RWPE2 (cell line): ENCODE measurements around the gene UQCRQ.
A peak's percentile ranks its signal among the peaks of the same experiment; 100 is the strongest.

Experiments
- ATAC-seq: fragments of 200-7000 bp; cut with Tn5 transposase; 3 replicates; pipeline ENCODE4 v1.9.1; 2021; ENCODE audit warnings: low read depth
- DNase-seq: peaks from one replicate; pipeline ENCODE4 v3.0.0-alpha.2; 2020; ENCODE audit warnings: low spot score
- H3K27ac ChIP-seq: fragments of 450-650 bp; 2 replicates; pipeline ENCODE4 v1.5.1; 2017; ENCODE audit warnings: mild to moderate bottlenecking; ENCODE audit not compliant: poor library complexity, severe bottlenecking
- H3K27me3 ChIP-seq: fragments of 250-450 bp; sonication (Bioruptor Pico); 2 replicates; pipeline ENCODE4 v1.5.1; 2021; ENCODE audit warnings: mild to moderate bottlenecking, moderate library complexity; ENCODE audit not compliant: insufficient read depth, poor library complexity, severe bottlenecking
- H3K36me3 ChIP-seq: fragments of 250-450 bp; sonication (Bioruptor Pico); 2 replicates; pipeline ENCODE4 v1.5.1; 2020; ENCODE audit warnings: low read depth, mild to moderate bottlenecking, moderate library complexity
- H3K4me1 ChIP-seq: fragments of 250-450 bp; sonication (Bioruptor Pico); 2 replicates; pipeline ENCODE4 v1.5.1; 2021; ENCODE audit warnings: mild to moderate bottlenecking, moderate library complexity; ENCODE audit not compliant: insufficient read depth, poor library complexity, severe bottlenecking
- H3K4me3 ChIP-seq: fragments of 250-450 bp; sonication (Bioruptor Pico); 2 replicates; pipeline ENCODE4 v1.5.1; 2021; ENCODE audit warnings: mild to moderate bottlenecking, moderate library complexity; ENCODE audit not compliant: severe bottlenecking
- H3K9me3 ChIP-seq: fragments of 250-450 bp; sonication (Bioruptor Pico); 2 replicates; pipeline ENCODE4 v1.5.1; 2021; ENCODE audit warnings: mild to moderate bottlenecking, moderate library complexity; ENCODE audit not compliant: severe bottlenecking
- TF ChIP-seq, protein P1 (sequence below): fragments of 450-650 bp; IDR thresholded peaks from one replicate; pipeline ENCODE4 v1.5.1; 2017; ENCODE audit warnings: mild to moderate bottlenecking, moderate library complexity; ENCODE audit not compliant: poor library complexity, severe bottlenecking

UQCRQ gene

DNA sequence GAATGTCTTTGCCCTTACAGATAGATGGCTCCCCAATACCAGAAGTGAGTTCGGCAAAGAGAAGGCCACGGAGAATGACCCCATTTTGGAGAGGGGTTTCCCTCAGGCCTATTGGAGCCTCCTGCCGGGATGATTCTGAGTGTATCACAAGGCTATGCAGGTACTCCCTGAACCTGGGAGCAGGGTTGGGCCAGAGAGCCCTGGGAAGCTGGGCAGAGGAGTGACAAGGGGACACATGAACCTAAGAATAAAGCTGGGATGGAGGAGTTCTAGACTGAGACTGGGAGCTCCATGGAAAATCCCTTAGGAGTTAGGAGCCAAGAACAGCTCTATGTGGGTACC is 7.5 kb downstream of the UQCRQ start:
- H3K36me3 ChIP-seq: peaks cover 62% of the 10 kb centered on the region
- no peak overlapping the region for H3K27ac ChIP-seq
- ATAC-seq (0 out of 3 replicates have a peak, but pooled peaks have one; percentile 8), DNase-seq (no peak)
- TF ChIP-seq, protein P1, sequence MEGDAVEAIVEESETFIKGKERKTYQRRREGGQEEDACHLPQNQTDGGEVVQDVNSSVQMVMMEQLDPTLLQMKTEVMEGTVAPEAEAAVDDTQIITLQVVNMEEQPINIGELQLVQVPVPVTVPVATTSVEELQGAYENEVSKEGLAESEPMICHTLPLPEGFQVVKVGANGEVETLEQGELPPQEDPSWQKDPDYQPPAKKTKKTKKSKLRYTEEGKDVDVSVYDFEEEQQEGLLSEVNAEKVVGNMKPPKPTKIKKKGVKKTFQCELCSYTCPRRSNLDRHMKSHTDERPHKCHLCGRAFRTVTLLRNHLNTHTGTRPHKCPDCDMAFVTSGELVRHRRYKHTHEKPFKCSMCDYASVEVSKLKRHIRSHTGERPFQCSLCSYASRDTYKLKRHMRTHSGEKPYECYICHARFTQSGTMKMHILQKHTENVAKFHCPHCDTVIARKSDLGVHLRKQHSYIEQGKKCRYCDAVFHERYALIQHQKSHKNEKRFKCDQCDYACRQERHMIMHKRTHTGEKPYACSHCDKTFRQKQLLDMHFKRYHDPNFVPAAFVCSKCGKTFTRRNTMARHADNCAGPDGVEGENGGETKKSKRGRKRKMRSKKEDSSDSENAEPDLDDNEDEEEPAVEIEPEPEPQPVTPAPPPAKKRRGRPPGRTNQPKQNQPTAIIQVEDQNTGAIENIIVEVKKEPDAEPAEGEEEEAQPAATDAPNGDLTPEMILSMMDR: no peak
- no peaks in the 10 kb centered on the region for H3K27me3 ChIP-seq
- no peaks in the 10 kb centered on the region for H3K4me1 ChIP-seq
- H3K9me3 ChIP-seq: no peaks in the 10 kb centered on the region
- H3K4me3 ChIP-seq: no peak overlapping the region

DNA sequence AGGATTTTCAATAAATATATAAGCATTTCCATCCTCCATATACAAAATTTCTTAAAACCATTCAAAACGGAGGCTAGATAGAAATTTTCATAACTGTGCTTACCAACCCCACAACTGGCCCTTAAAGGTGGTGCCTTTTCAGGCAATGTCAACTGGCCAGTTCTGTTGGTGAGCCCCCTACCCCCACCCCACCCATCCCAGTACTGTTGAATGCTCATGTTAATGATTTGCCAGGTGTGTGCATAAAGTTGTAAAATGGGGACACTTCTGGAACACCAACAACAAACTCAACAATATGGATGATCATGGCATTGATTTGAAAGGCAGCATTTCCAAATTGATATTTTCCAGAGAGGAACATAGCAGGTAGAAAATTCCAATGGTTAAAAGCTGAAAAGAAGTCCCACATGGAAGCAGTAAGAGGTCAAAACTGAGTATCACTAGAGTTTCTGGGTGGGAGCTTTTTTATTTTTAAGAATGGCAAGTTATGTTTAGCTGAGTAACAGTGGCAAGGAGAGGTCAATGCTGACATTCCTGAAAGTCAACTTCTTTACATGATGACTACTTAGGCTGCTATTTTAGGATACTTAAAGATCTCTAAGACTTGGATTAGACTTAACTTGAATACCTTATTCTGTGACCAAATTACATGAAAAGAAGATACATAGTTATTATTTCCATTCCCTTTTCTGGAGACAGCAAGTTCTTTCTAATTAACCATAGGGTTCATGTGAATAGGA is 9.7 kb downstream of the UQCRQ start:
- ATAC-seq (no peak), DNase-seq (no peak)
- Histone ChIP-seq H3K9me3 (no peaks in the 10 kb centered on the region), H3K36me3 (peaks cover 64% of the 10 kb centered on the region), H3K27me3 (no peaks in the 10 kb centered on the region), H3K4me1 (no peaks in the 10 kb centered on the region), H3K27ac (no peak overlapping the region), H3K4me3 (no peak overlapping the region)
- TF ChIP-seq, protein P1: no peak

DNA sequence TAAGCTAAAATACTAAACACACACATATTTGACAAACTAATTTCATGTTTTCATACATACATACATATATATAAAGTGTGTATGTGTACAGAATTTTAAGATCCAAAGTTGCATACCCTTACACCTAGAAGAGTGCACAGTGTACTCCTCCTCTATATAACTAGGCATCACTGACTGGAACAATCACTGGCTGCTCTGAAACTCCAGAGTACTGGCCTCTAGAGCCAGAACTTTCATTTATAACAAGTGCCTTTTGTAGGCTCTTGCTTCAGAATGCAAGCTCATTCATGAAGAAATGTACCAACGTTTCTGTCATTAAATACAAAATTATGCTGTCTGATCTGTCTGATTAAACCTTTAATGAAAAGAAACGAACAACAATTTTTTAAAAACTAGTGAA is 11.0 kb downstream of the UQCRQ start:
- H3K4me3 ChIP-seq: no peak overlapping the region
- no peak for ATAC-seq
- H3K27me3 ChIP-seq: no peaks in the 10 kb centered on the region
- DNase-seq: no peak
- H3K4me1 ChIP-seq: no peaks in the 10 kb centered on the region
- no peaks in the 10 kb centered on the region for H3K9me3 ChIP-seq
- no peak overlapping the region for H3K27ac ChIP-seq
- peaks cover 75% of the 10 kb centered on the region for H3K36me3 ChIP-seq
- TF ChIP-seq, protein P1: no peak

DNA sequence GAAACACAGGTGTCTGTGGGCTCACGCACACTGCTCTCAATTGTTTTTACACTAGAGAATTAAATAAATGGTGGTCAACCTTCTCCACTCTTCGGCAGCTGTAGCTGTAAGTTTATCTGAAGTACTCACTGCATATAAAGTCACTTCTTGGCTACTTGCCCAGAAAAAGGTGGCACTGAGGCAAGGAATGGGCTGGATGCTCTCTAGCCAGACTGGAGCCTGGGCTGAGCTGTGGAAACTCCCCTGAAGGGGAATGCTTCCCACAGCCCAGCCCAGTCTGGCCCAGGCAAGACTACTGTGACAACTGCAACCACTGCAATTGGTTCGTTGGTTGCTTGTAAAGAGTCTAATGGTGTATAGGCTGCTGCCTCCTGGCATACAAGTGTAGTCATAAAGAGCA is 11.5 kb downstream of the UQCRQ start:
- Histone ChIP-seq H3K27ac (no peak overlapping the region), H3K36me3 (peaks cover 80% of the 10 kb centered on the region), H3K9me3 (no peaks in the 10 kb centered on the region), H3K27me3 (no peaks in the 10 kb centered on the region), H3K4me1 (no peaks in the 10 kb centered on the region), H3K4me3 (no peak overlapping the region)
- TF ChIP-seq, protein P1: no peak
- DNase-seq: no peak
- no peak for ATAC-seq

DNA sequence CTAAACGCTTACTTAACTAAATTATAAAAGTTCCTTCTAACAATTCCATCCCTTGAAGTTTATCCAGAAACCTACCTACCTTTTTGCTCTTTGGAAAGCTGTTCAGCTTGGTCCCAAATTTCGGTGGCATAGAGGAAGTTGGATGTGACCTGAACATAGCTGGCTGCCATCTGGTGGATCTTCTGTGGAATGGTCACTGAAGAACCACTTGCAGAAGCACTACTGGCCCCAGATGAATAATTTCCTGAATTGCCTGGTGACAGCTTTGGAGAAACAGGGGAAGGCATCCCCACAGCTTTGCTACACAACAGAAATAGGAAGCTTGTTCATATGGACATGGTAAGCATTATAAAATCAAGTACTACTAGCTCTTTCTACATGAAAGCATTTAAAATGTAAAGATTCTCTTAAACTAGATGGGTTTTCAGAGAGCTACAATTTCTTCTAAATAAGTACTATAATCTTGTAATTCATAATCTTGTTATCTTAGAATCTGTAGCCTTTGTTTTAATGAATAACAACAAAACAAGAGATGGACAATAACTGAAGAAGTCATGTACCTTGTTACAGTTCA is 16.9 kb downstream of the UQCRQ start:
- Histone ChIP-seq H3K4me1 (no peaks in the 10 kb centered on the region), H3K9me3 (no peaks in the 10 kb centered on the region), H3K4me3 (no peak overlapping the region), H3K36me3 (peaks cover 96% of the 10 kb centered on the region), H3K27ac (no peak overlapping the region), H3K27me3 (no peaks in the 10 kb centered on the region)
- TF ChIP-seq, protein P1: peak; percentile 89
- ATAC-seq: peak; percentile 90
- DNase-seq: no peak
